Esophagus muscularis mucosa (tissue), 3 donors: ENCODE results near the gene SP110.

Experiments
- POLR2AphosphoS5 ChIP-seq, 2 donors: sonication (generic); formaldehyde crosslinking; IDR thresholded peaks; one replicate each; pipeline ENCODE4 v1.6.1; 2017; ENCODE audit warnings: antibody characterized with exemption in 2 of 2
- TF ChIP-seq, protein P1 (sequence below), 3 experiments: fragments of 200-600 bp in 2 of 3; fragments of 450-650 bp in 1 of 3; sonication (generic) in 2 of 3; IDR thresholded peaks; one replicate each; pipeline ENCODE4 v1.5.1; 2017 to 2019; ENCODE audit warnings: antibody characterized with exemption in 3 of 3, mild to moderate bottlenecking in 2 of 3, moderate library complexity in 1 of 3

DNA sequence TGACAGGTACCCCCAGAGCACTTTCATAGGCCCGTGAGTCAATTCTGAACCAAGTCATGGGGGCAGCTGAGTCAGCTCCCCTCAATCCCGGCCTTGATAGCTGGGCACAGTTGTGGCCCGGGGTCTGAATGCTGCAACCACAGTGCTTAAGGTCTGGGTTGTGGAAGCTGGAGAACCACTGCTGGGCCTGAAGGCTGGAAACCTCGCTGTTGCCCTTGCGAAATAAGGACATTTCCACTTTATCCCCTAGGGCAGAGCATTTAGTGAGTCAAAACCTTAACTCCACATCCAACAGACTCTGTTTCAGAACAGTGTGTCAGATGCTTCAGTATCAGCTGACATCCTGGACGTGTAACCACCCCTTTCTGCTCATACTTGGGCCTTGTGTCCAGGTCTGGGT is 58.6 kb downstream of the SP110 start:
- TF ChIP-seq, protein P1, sequence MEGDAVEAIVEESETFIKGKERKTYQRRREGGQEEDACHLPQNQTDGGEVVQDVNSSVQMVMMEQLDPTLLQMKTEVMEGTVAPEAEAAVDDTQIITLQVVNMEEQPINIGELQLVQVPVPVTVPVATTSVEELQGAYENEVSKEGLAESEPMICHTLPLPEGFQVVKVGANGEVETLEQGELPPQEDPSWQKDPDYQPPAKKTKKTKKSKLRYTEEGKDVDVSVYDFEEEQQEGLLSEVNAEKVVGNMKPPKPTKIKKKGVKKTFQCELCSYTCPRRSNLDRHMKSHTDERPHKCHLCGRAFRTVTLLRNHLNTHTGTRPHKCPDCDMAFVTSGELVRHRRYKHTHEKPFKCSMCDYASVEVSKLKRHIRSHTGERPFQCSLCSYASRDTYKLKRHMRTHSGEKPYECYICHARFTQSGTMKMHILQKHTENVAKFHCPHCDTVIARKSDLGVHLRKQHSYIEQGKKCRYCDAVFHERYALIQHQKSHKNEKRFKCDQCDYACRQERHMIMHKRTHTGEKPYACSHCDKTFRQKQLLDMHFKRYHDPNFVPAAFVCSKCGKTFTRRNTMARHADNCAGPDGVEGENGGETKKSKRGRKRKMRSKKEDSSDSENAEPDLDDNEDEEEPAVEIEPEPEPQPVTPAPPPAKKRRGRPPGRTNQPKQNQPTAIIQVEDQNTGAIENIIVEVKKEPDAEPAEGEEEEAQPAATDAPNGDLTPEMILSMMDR (IDR thresholded peaks at IDR 0.05), result no peak
- no peak for TF ChIP-seq POLR2AphosphoS5 (IDR thresholded peaks at IDR 0.05)
